ENCODE measurements around the gene LSM5. TPM values are rescaled to one million over a fixed set of nuclear protein-coding genes. Genes with fewer than 3 reads are reported as not detected.

The LSM5 gene
- total RNA-seq, 1 experiment from 2014 or later: 108 TPM

- Histone ChIP-seq H3K23ac (ENCODE audit: insufficient read length, low read depth, low read length) (no peak overlapping the region), H2BK15ac (ENCODE audit: low read depth, low read length) (no peak overlapping the region), H3K14ac (ENCODE audit: insufficient read depth, low read length) (no peak overlapping the region), H3K27ac (ENCODE audit: insufficient read length, low read depth, low read length) (no peak overlapping the region), H4K20me1 (ENCODE audit: control insufficient read depth, insufficient read depth, insufficient read length) (no peaks in the 10 kb centered on the region), H4K5ac (ENCODE audit: insufficient read length, low read depth, low read length) (no peak overlapping the region), H3T11ph (ENCODE audit: low read length) (no peak overlapping the region), H3K9ac (ENCODE audit: extremely low read depth, insufficient read length, low read length) (no peak overlapping the region), H2BK5ac (ENCODE audit: insufficient read length, low read length) (no peak overlapping the region), H3K4me2 (ENCODE audit: insufficient read depth, insufficient read length, low read length) (no peak overlapping the region), H4K91ac (ENCODE audit: insufficient read length, low read depth, low read length) (no peak overlapping the region), H2BK20ac (ENCODE audit: low read depth, low read length, poor library complexity, severe bottlenecking) (no peak overlapping the region), H3K4ac (ENCODE audit: low read depth, low read length) (no peak overlapping the region), H3K79me2 (ENCODE audit: insufficient read depth, low read length) (peaks cover 15% of the 10 kb centered on the region; the same call in 1 of the 2 replicates), H4K8ac (replicated peaks; ENCODE audit: insufficient read length, low read depth, low read length) (no peak overlapping the region), H2AK5ac (ENCODE audit: insufficient read length, low read length) (no peak overlapping the region), H3K9me3 (ENCODE audit: control insufficient read depth, low read depth, low read length) (peaks cover 6% of the 10 kb centered on the region), H2BK12ac (ENCODE audit: insufficient read length, low read depth, low read length) (no peak overlapping the region), H3K27me3 (ENCODE audit: insufficient read depth, low read length) (no peaks in the 10 kb centered on the region), H3K56ac (ENCODE audit: insufficient read length, low read depth, low read length) (no peak overlapping the region), H2AFZ (ENCODE audit: low read length) (no peak overlapping the region), H2BK120ac (ENCODE audit: low read depth, low read length, poor library complexity, severe bottlenecking) (no peak overlapping the region), H3K18ac (ENCODE audit: insufficient read length, low read depth, low read length) (no peak overlapping the region), H3K79me1 (ENCODE audit: insufficient read depth, low read depth, low read length, poor library complexity, severe bottlenecking) (peaks cover 7% of the 10 kb centered on the region), H3K23me2 (ENCODE audit: insufficient read length, low read depth, low read length, poor library complexity, severe bottlenecking) (no peaks in the 10 kb centered on the region), H3K4me1 (ENCODE audit: insufficient read depth, low read length) (peaks cover 6% of the 10 kb centered on the region; the same call in 1 of the 2 replicates)
- H3K36me3 Mint-ChIP-seq (ENCODE audit: insufficient read depth in 1 of 3, low read depth in 3 of 3): peaks cover 60 to 86% (median 68%) of the 10 kb centered on the region in 3 experiments
- no peak for TF ChIP-seq CTCF (conservative IDR thresholded peaks at IDR 0.05)
- DNase-seq: no peak
- peak overlapping the region; percentile 22 to 79 (median 58); a peak in 3 of 7 replicates for H3K27ac Mint-ChIP-seq
- peaks cover 25 to 60% of the 10 kb centered on the region in 2 experiments for H3K9me3 Mint-ChIP-seq
- WGBS (ENCODE audit: extremely low coverage, insufficient read length, low lambda C conversion rate): no CpG with 5 or more reads among the region's 4 CpGs
- peaks cover 35 to 38% of the 10 kb centered on the region in 2 experiments for H3K4me1 Mint-ChIP-seq
- H3K27me3 Mint-ChIP-seq (ENCODE audit: low read depth): no peaks in the 10 kb centered on the region
- H3K4me3 Mint-ChIP-seq: peak overlapping the region in 1 of 2 experiments; percentile 35; a peak in 2 of 5 replicates
Measured at GRCh38 chr7:32511791-32512190, 21.6 kb upstream of the LSM5 start.

Data from H9 (cell line).